LNCaP clone FGC (cell line): ENCODE results near the gene CTCFL.

Source experiments
- DNase-seq: peaks from one replicate; pipeline ENCODE4 v3.0.0-alpha.2; 2011; ENCODE audit warnings: low read depth
- H3K4me3 ChIP-seq: 2 replicates; pipeline ENCODE4 v1.5.1; 2011; ENCODE audit warnings: mild to moderate bottlenecking, low read depth, low read length, control low read depth
- CTCF ChIP-seq: IDR thresholded peaks from 2 replicates; pipeline ENCODE4 v1.5.1; 2012; ENCODE audit warnings: mild to moderate bottlenecking; ENCODE audit not compliant: control insufficient read depth, insufficient read depth; ENCODE audit errors: extremely low read depth

CTCFL gene

GRCh38 chr20:57449398-57450354, 75.3 kb downstream of the CTCFL start:
- no peak for TF ChIP-seq CTCF
- no peak overlapping the region for H3K4me3 ChIP-seq
- no peak for DNase-seq

GRCh38 chr20:57448764-57449354, 76.1 kb downstream of the CTCFL start:
- TF ChIP-seq CTCF = no peak
- no peak for DNase-seq
- no peak overlapping the region for H3K4me3 ChIP-seq
